Uterus (tissue), 4 donors: ENCODE measurements around the gene RASSF8. TPM values are rescaled to one million over a fixed set of nuclear protein-coding genes. Genes with fewer than 3 reads are reported as not detected.

Experiments used
- DNase-seq, 2 donors: peaks; one replicate each; pipeline ENCODE4 v3.0.0-alpha.2; 2019 to 2020
- H3K27ac ChIP-seq, 2 donors: fragments of 200-600 bp; sonication (generic); 1 replicate in 1 of 2; 2 replicates in 1 of 2; pipeline ENCODE4 v1.5.1; 2016 to 2018
- H3K27me3 ChIP-seq, 2 donors: fragments of 200-600 bp; sonication (generic); one replicate each; pipeline ENCODE4 v1.5.1; 2018 to 2019; ENCODE audit warnings: control low read depth in 1 of 2
- H3K36me3 ChIP-seq, 2 donors: fragments of 200-600 bp; sonication (generic); one replicate each; pipeline ENCODE4 v1.5.1; 2019; ENCODE audit warnings: control low read depth in 1 of 2
- H3K4me1 ChIP-seq, 2 donors: fragments of 200-600 bp; sonication (generic); one replicate each; pipeline ENCODE4 v1.5.1; 2018 to 2019; ENCODE audit warnings: control low read depth in 1 of 2
- H3K4me3 ChIP-seq, 2 donors: fragments of 200-600 bp; sonication (generic); 1 replicate in 1 of 2; 2 replicates in 1 of 2; pipeline ENCODE4 v1.5.1; 2018 to 2019; ENCODE audit warnings: mild to moderate bottlenecking in 1 of 2
- H3K9me3 ChIP-seq, 2 donors: fragments of 200-600 bp; sonication (generic); one replicate each; pipeline ENCODE4 v1.5.1; 2019; ENCODE audit warnings: control low read depth in 1 of 2
- CTCF ChIP-seq, 4 experiments: fragments of 200-600 bp in 2 of 4; fragments of 450-650 bp in 2 of 4; sonication (generic) in 2 of 4; IDR thresholded peaks; one replicate each; pipeline ENCODE4 v1.5.1; 2016 to 2019; ENCODE audit warnings: antibody characterized with exemption in 4 of 4, mild to moderate bottlenecking in 2 of 4, moderate library complexity in 1 of 4
- POLR2A ChIP-seq, 2 donors: fragments of 450-650 bp; IDR thresholded peaks; one replicate each; pipeline ENCODE4 v1.6.1; 2016; ENCODE audit warnings: antibody characterized with exemption in 2 of 2, mild to moderate bottlenecking in 1 of 2, moderate library complexity in 1 of 2
- intact Hi-C: fragments of 100-400 bp; cut with DNase I; formaldehyde crosslinking; loops from one replicate; pipeline ENCODE4 v1.15.1; 2023; ENCODE audit warnings: low total_unique reads
- total RNA-seq, 4 donors: library from RNA; depleted of rRNA in 3 of 4; stranded (reverse); fragments of >200 nt in 3 of 4; gene quantifications; one replicate each; pipeline versions ENCODE4 v1.1.0 to v1.2.4, GENCODE V29; 2014 to 2023
- donor health status: DM: yes; HTN: yes; CAD: no.

The RASSF8 gene
- total RNA-seq, 4 donors from 2014 or later = 54.1 to 174 (median 119) TPM

DNA sequence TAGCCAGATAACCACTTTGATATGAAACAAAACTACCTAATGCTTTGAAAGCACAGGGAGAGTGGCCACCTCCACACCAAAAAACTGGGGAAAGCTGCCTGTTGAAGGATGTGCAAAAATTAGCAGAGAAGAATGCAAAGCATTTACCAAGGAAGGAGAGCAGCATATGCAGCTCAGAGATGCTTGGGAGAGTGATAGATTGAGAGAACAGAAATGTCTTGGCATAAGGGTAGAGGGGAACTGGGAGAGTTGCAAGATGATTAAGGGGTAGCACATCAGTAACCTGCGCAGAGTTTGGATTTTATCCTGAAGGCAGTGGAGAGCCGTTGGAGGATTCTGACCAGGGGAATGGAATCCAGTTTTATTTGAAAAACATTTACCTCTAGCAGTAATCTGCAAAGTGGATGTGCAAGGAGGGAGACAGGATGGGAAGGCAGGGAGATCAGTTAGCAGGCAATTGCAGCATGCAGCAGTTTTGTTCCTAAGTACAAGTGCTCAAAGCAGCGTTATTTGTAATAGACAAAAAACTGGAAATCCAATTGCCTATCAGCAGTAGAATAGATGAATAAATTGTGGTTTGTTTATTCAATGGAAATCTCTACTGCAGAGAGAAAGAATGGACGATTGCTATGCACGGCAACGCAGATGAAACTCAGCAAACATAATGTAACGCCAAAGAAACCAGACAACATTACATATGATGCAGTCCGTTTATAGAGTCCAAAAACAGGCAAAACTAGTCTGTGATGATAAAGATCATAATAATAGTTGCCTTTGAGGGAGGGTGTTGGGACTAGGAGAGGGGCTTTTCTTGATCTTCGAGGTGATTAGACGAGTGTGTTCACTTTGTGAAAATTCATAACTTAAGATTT is 84.9 kb downstream of the RASSF8 start:
- no peak for DNase-seq
- H3K36me3 ChIP-seq = no peaks in the 10 kb centered on the region
- no peak overlapping the region for H3K4me3 ChIP-seq
- H3K27me3 ChIP-seq = no peaks in the 10 kb centered on the region
- no peak overlapping the region for H3K27ac ChIP-seq
- intact Hi-C loops = no loop called here
- peaks cover 0 to 18% of the 10 kb centered on the region in 2 donors for H3K4me1 ChIP-seq
- TF ChIP-seq CTCF (IDR thresholded peaks at IDR 0.05) (no peak), POLR2A (IDR thresholded peaks at IDR 0.05) (no peak)
- H3K9me3 ChIP-seq = no peaks in the 10 kb centered on the region

DNA sequence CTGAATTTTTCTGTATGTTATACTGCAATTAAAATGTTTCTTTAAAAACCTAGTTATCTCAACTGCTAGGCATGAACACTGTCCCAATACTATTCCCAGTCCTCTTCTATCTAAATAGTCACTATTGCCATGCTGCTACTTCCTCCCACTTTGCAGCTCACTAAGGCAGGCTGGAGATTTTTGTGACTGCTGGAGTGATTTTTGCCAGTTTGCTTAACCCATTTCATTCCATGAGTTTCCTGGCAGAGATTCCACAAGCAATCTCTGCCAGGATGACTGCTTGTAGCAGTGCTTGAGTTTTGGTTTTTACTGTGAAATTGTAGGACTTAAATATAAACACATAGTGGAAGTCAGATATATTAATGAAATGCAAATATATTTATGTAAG is 85.5 kb downstream of the RASSF8 start:
- Histone ChIP-seq H3K4me1 (peaks cover 0 to 18% of the 10 kb centered on the region in 2 donors), H3K36me3 (no peaks in the 10 kb centered on the region), H3K27me3 (no peaks in the 10 kb centered on the region), H3K9me3 (no peaks in the 10 kb centered on the region), H3K27ac (no peak overlapping the region), H3K4me3 (no peak overlapping the region)
- DNase-seq = no peak
- intact Hi-C loops = no loop called here
- no peak for TF ChIP-seq POLR2A (IDR thresholded peaks at IDR 0.05)
- no peak for TF ChIP-seq CTCF (IDR thresholded peaks at IDR 0.05)

- no peak overlapping the region for H3K4me3 ChIP-seq
- no peaks in the 10 kb centered on the region for H3K9me3 ChIP-seq
- no peak overlapping the region for H3K27ac ChIP-seq
- peaks cover 0 to 18% of the 10 kb centered on the region in 2 donors for H3K4me1 ChIP-seq
- no peaks in the 10 kb centered on the region for H3K27me3 ChIP-seq
- TF ChIP-seq CTCF (IDR thresholded peaks at IDR 0.05) (no peak), POLR2A (IDR thresholded peaks at IDR 0.05) (no peak)
- intact Hi-C loops = no loop called here
- DNase-seq = no peak
- H3K36me3 ChIP-seq = no peaks in the 10 kb centered on the region
These were observed 86.1 kb downstream of the RASSF8 start for GRCh38 chr12:26044592-26044991.

DNA sequence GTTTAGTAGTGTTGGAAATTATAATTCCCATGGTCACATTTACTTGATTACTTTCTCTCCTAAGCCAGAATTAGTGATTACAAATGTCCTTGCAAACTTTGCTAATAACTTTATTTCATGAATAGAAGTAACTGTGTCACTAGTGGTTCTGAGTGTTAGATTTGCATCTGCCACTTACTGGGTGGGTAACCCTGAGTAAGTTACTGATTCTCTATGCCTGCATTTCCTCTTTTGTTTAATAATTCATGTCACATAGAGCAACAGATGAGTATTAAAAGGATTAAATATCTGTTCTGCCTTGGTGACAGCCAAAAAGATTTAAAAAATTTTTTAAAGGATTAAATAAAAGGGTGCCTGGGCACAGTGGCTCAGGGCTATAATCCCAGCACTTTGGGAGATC is 87.7 kb downstream of the RASSF8 start:
- no peaks in the 10 kb centered on the region for H3K9me3 ChIP-seq
- H3K4me1 ChIP-seq = peaks cover 0 to 18% of the 10 kb centered on the region in 2 donors
- no peak overlapping the region for H3K27ac ChIP-seq
- intact Hi-C loops = no loop called here
- no peak for TF ChIP-seq CTCF (IDR thresholded peaks at IDR 0.05)
- TF ChIP-seq POLR2A (IDR thresholded peaks at IDR 0.05) = no peak
- H3K4me3 ChIP-seq = no peak overlapping the region
- H3K27me3 ChIP-seq = no peaks in the 10 kb centered on the region
- DNase-seq = no peak
- no peaks in the 10 kb centered on the region for H3K36me3 ChIP-seq

DNA sequence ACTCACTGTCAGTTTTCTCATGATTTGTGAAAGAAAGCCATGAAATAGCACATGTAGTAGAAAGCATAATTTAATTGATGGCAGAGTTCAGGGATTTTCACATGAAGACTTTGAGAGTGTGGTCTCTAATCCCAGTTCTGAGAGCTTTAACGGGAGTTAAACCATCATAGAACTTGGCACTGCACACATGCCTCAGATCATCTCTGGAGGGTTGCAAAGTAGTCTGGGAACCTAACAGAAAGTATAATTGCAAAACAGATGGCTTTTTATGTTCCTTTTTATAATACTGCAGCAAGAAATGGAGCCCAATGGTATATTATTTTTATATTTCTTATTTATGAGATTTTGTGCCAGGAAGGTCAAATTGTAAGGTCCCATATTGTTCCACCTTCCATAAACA is 88.4 kb downstream of the RASSF8 start:
- Histone ChIP-seq H3K27ac (no peak overlapping the region), H3K9me3 (no peaks in the 10 kb centered on the region), H3K4me1 (peaks cover 0 to 18% of the 10 kb centered on the region in 2 donors), H3K36me3 (no peaks in the 10 kb centered on the region), H3K4me3 (no peak overlapping the region), H3K27me3 (no peaks in the 10 kb centered on the region)
- no peak for DNase-seq
- intact Hi-C loops = no loop called here
- TF ChIP-seq CTCF (IDR thresholded peaks at IDR 0.05) (no peak), POLR2A (IDR thresholded peaks at IDR 0.05) (no peak)
